ENCODE results near the gene HSPB7. TPM values are rescaled to one million over a fixed set of nuclear protein-coding genes. Genes with fewer than 3 reads are reported as not detected.

Gene HSPB7
- total and polyA plus RNA-seq, 2 of the 8 experiments (the other 6 are each of a cell fraction or from before 2014, with no cell fraction given): not detected

- Histone ChIP-seq H3K56ac (replicated peaks; ENCODE audit: insufficient read length, low read depth, low read length) (no peak overlapping the region), H3K79me1 (ENCODE audit: low read depth, low read length) (no peaks in the 10 kb centered on the region), H3K79me2 (ENCODE audit: control insufficient read depth in 1 of 2, insufficient read depth in 2 of 2, low read length in 2 of 2) (no peaks in the 10 kb centered on the region), H3K9me3 (ENCODE audit: insufficient read depth in 2 of 2, low read depth in 1 of 2, low read length in 1 of 2) (no peaks in the 10 kb centered on the region), H2BK20ac (ENCODE audit: low read length) (no peak overlapping the region), H2BK12ac (ENCODE audit: low read depth, low read length) (no peak overlapping the region), H2BK5ac (ENCODE audit: low read depth, low read length) (no peak overlapping the region), H3K9ac (replicated peaks in 1 of 4; ENCODE audit: extremely low read depth in 1 of 4, low read depth in 3 of 4, low read length in 3 of 4) (no peak overlapping the region), H2BK15ac (ENCODE audit: low read length) (no peak overlapping the region), H4K20me1 (replicated peaks in 1 of 2; ENCODE audit: control insufficient read depth in 1 of 2, insufficient read depth in 2 of 2, low read length in 2 of 2) (no peaks in the 10 kb centered on the region), H3K4me2 (ENCODE audit: insufficient read depth in 1 of 2, low read depth in 2 of 2, low read length in 2 of 2) (no peak overlapping the region), H2AFZ (ENCODE audit: low read length) (no peak overlapping the region), H3K4ac (replicated peaks; ENCODE audit: insufficient read length, low read depth, low read length) (no peak overlapping the region), H2AK5ac (ENCODE audit: low read depth, low read length) (no peak overlapping the region), H4K91ac (replicated peaks; ENCODE audit: insufficient read length, low read length) (no peak overlapping the region), H3K4me1 (replicated peaks in 1 of 4; ENCODE audit: control insufficient read depth in 3 of 4, insufficient read depth in 4 of 4, low read length in 3 of 4) (peaks cover 0 to 19% (median 8%) of the 10 kb centered on the region in 4 experiments; a peak in 5 of 7 replicates), H3K23me2 (ENCODE audit: low read depth, low read length) (no peaks in the 10 kb centered on the region), H3K23ac (ENCODE audit: insufficient read length) (no peak overlapping the region), H4K8ac (ENCODE audit: extremely low read depth, insufficient read depth, low read length) (no peak overlapping the region), H3K18ac (ENCODE audit: extremely low read depth, low read length) (no peak overlapping the region), H3K14ac (ENCODE audit: insufficient read length) (no peak overlapping the region), H3K36me3 (ENCODE audit: control insufficient read depth in 2 of 4, insufficient read depth in 4 of 4, low read length in 3 of 4) (no peaks in the 10 kb centered on the region), H3K27me3 (replicated peaks in 1 of 4; ENCODE audit: control insufficient read depth in 3 of 4, extremely low read depth in 1 of 4, insufficient read depth in 3 of 4, low read length in 3 of 4) (peaks cover 0 to 7% (median 2%) of the 10 kb centered on the region in 4 experiments; a peak in 3 of 7 replicates), H3K4me3 (ENCODE audit: extremely low read depth in 1 of 4, insufficient read depth in 2 of 4, low read depth in 3 of 4, low read length in 4 of 4) (no peak overlapping the region), H4K5ac (ENCODE audit: insufficient read length, low read depth, low read length) (no peak overlapping the region), H2BK120ac (replicated peaks; ENCODE audit: low read depth, low read length) (no peak overlapping the region), H3K27ac (ENCODE audit: low read depth, low read length) (no peak overlapping the region)
- DNase-seq (ENCODE audit: low read depth in 1 of 2, low spot score in 2 of 2) (no peak), FAIRE-seq (no peak)
- POLR2A ChIA-PET (ENCODE audit: partially characterized antibody): no interaction called here
- 88% methylated on average over 6 of the region's 6 CpGs; no CpG with 5 or more reads in 1 of the 2 experiments for WGBS, 2 experiments (ENCODE audit: extremely low coverage in 1 of 2, insufficient coverage in 1 of 2, insufficient read length in 1 of 2, insufficient replicate concordance in 2 of 2, low coverage in 1 of 2, low lambda C conversion rate in 2 of 2, missing lambda C conversion rate in 1 of 2)
- CTCF ChIA-PET (ENCODE audit: partially characterized antibody): interaction anchor here (1.3 to 6.7 kb wide), 4 partner anchors 11 to 601 kb away, joined by 3 to 74 read pairs (median 27); no protein-coding TSS in a partner anchor
- TF ChIP-seq RAD21 (IDR thresholded peaks at IDR 0.05 in 1 of 2, conservative IDR thresholded peaks at IDR 0.05 in 1 of 2; ENCODE audit: low read depth in 2 of 2, low read length in 2 of 2): no peak
- TF ChIP-seq CTBP2 (IDR thresholded peaks at IDR 0.05; ENCODE audit: borderline replicate concordance, insufficient read depth, insufficient read length, low read length): no peak
- no peak for TF ChIP-seq BACH1 (IDR thresholded peaks at IDR 0.05; ENCODE audit: low read length)
- TF ChIP-seq BRCA1 (IDR thresholded peaks at IDR 0.05; ENCODE audit: low read depth, low read length): no peak
- no peak for TF ChIP-seq CREB1 (IDR thresholded peaks at IDR 0.05)
- TF ChIP-seq POLR2AphosphoS5 (IDR thresholded peaks at IDR 0.05; ENCODE audit: low read depth, low read length): no peak
- TF ChIP-seq POLR2A (IDR thresholded peaks at IDR 0.05; ENCODE audit: control extremely low read depth in 1 of 2, low read depth in 2 of 2, low read length in 2 of 2): no peak
- TF ChIP-seq SP2 (IDR thresholded peaks at IDR 0.05; ENCODE audit: low read length): no peak
- TF ChIP-seq RNF2 (IDR thresholded peaks at IDR 0.05; ENCODE audit: borderline replicate concordance, low read depth, low read length, missing control alignments, poor library complexity, severe bottlenecking): no peak
- TF ChIP-seq EZH2 (IDR thresholded peaks at IDR 0.05; ENCODE audit: low read depth, low read length, severe bottlenecking): no peak
- TF ChIP-seq SIN3A (conservative IDR thresholded peaks at IDR 0.05 in 1 of 2, IDR thresholded peaks at IDR 0.05 in 1 of 2; ENCODE audit: low read depth in 1 of 2, low read length in 2 of 2): no peak
- no peak for TF ChIP-seq SRF (IDR thresholded peaks at IDR 0.05; ENCODE audit: low read depth, low read length)
- TF ChIP-seq EP300 (IDR thresholded peaks at IDR 0.05; ENCODE audit: borderline replicate concordance in 1 of 2, low read depth in 2 of 2, low read length in 2 of 2): no peak
- no peak for TF ChIP-seq SP4 (IDR thresholded peaks at IDR 0.05; ENCODE audit: low read length)
- TF ChIP-seq JUND (IDR thresholded peaks at IDR 0.05; ENCODE audit: low read length): no peak
Observed at GRCh38 chr1:16020325-16020724, 2.5 kb upstream of the HSPB7 start.
